Astrocyte of the cerebellum (primary cell): ENCODE data around the gene TOMM34.

Experiments
- DNase-seq: peaks from one replicate; pipeline ENCODE4 v3.0.0-alpha.2; 2011; ENCODE audit warnings: low read depth
- H3K4me3 ChIP-seq: 2 replicates; pipeline ENCODE4 v1.5.1; 2011; ENCODE audit warnings: mild to moderate bottlenecking, low read depth, low read length, moderate library complexity
- CTCF ChIP-seq: IDR thresholded peaks from 2 replicates; pipeline ENCODE4 v1.5.1; 2012; ENCODE audit warnings: low read length, low read depth, moderate library complexity, mild to moderate bottlenecking; ENCODE audit errors: missing control alignments
- in situ Hi-C: cut with HindIII; loops from 2 replicates; pipeline ENCODE4 v1.10.0; 2017; ENCODE audit warnings: low sequenced_read_pairs

Gene TOMM34

GRCh38 chr20:44938637-44939036 lies 21.6 kb downstream of the TOMM34 start:
- no peak for DNase-seq
- TF ChIP-seq CTCF: no peak
- in situ Hi-C loops: no loop called here
- H3K4me3 ChIP-seq: no peak overlapping the region

DNA sequence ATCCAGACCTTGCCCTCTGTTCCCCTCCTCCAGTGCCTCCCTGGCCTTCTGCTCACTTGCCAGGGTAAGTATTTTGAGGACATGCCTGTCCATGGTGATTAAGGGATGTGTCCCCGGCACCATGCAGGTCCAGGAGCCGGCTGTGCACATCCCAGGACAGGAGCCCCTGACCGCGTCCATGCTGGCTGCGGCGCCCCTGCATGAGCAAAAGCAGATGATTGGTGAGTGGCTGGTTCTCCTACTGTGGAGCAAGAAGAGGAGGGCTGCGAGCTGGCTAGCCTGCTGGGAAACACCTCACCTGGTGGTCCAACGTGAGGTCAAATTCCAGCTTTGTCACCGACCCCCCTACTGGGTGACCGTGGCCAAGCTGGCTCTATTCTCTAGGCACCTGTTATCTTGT lies 23.7 kb downstream of the TOMM34 start:
- no peak for DNase-seq
- in situ Hi-C loops: no loop called here
- no peak overlapping the region for H3K4me3 ChIP-seq
- no peak for TF ChIP-seq CTCF

DNA sequence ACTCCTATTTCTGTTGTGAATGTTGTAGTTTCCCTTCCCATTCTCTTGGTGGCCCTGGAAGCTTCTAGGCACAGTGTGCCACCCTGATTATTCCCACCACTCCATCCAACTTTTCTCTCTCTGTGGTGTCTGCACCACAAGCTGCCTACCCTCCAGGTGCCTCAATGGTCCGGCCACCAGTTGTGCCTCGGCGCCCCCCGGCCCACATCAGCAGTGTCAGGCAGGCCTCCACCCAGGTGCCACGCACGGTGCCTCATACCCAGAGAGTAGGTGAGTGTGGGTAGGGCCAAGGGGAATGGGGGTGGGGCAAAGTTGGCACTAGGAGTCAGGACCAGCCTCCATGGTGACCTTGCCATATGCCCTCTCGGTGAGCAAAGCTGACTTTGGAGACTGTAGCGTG lies 27.3 kb downstream of the TOMM34 start:
- no peak for TF ChIP-seq CTCF
- in situ Hi-C loops: no loop called here
- no peak for DNase-seq
- no peak overlapping the region for H3K4me3 ChIP-seq

DNA sequence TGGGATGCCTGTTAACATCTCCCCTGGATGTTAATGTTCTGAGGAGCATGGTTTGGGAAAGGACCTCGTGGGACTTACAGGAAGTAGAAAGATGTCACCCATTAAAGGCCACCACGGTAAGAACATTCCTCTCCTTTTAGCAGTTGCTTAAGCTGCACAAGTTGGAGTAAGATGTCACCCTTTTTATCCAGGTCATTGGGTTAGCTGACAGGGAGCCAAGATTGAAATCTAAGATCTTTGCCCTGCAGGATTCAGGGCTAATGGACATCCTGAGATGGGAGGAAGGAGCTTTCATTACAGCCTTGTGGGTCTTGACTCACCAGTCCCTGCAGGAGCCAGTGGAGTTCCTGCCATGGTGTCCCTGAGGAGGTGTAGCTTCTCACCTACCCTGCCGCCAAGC lies 28.3 kb downstream of the TOMM34 start:
- TF ChIP-seq CTCF: no peak
- DNase-seq: no peak
- no peak overlapping the region for H3K4me3 ChIP-seq
- in situ Hi-C loops: no loop called here

DNA sequence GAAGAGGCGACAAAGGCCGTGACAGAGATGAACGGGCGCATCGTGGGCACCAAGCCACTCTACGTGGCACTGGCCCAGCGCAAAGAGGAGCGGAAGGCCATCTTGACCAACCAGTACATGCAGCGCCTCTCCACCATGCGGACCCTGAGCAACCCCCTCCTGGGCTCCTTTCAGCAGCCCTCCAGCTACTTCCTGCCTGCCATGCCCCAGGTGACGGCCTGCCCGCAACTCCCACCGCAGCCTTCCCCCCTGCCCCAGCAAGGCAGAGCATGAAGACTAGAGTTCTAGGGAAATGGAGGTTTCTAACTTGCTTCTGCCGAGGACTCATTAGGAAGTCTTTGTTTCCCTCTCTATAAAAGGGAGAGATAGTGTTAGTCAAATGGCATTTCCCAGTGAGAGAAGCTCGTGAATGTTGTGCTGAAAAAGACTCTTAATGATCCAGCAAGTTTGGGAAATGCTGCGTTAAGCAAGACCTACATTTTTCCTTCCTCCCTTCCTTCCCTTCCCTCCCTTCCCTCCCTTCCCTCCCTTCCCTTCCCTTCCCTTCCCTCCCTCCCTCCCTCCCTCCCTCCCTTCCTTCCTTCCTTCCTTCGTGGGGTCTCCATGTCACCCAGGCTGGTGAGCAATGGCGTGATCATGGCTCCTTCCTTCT lies 29.6 kb downstream of the TOMM34 start:
- H3K4me3 ChIP-seq: no peak overlapping the region
- in situ Hi-C loops: no loop called here
- TF ChIP-seq CTCF: no peak
- no peak for DNase-seq

DNA sequence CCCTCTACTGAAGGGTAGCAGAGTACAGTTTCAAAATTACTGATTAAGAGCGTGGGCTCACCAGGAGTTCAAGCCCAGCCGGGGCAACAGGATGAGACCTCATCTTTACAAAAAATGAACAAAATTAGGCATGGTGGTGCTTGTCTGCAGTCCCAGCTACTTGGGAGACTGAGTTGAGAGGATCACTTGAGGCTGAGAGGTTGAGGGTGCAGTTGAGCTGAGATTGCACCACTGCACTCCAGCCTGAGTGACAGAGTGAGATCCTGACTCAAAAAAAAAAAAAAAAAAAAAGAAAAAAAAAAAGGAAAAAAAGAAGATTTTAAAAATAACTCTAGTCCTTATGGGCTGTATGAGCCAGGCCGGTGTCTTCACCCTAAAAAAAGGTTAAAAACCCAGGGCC lies 31.6 kb downstream of the TOMM34 start:
- no peak for TF ChIP-seq CTCF
- in situ Hi-C loops: no loop called here
- H3K4me3 ChIP-seq: no peak overlapping the region
- DNase-seq: no peak
